ENCODE measurements around the gene IGFN1.

The IGFN1 gene

GRCh38 chr1:201184307-201185122, 6.1 kb upstream of the IGFN1 start:
- no peak for DNase-seq (ENCODE audit: low read depth in 3 of 3, low spot score in 1 of 3)

- no peak for DNase-seq (ENCODE audit: low read depth in 3 of 3, low spot score in 1 of 3)
Observed at GRCh38 chr1:201185123-201185453, 5.5 kb upstream of the IGFN1 start.

GRCh38 chr1:201185527-201186128, 5.0 kb upstream of the IGFN1 start:
- DNase-seq (ENCODE audit: low read depth in 3 of 3, low spot score in 1 of 3), result no peak

- DNase-seq (ENCODE audit: low read depth in 3 of 3, low spot score in 1 of 3), result no peak
Observed at GRCh38 chr1:201186192-201186591, 4.4 kb upstream of the IGFN1 start.

GRCh38 chr1:201189085-201189484, 1.5 kb upstream of the IGFN1 start:
- no peak for DNase-seq (ENCODE audit: low read depth in 3 of 3, low spot score in 1 of 3)

- DNase-seq (ENCODE audit: low read depth in 3 of 3, low spot score in 1 of 3), result no peak
Observed at GRCh38 chr1:201190005-201190404, 619 bp upstream of the IGFN1 start.

- no peak for DNase-seq (ENCODE audit: low read depth in 3 of 3, low spot score in 1 of 3)
Observed at GRCh38 chr1:201191653-201192260, 1.1 kb downstream of the IGFN1 start.

GRCh38 chr1:201192261-201192788, 1.7 kb downstream of the IGFN1 start:
- no peak for DNase-seq (ENCODE audit: low read depth in 3 of 3, low spot score in 1 of 3)

- DNase-seq (ENCODE audit: low read depth in 3 of 3, low spot score in 1 of 3), result no peak
Observed at GRCh38 chr1:201194046-201194445, 3.4 kb downstream of the IGFN1 start.

GRCh38 chr1:201198598-201198997, 8.0 kb downstream of the IGFN1 start:
- no peak for DNase-seq (ENCODE audit: low read depth in 3 of 3, low spot score in 1 of 3)

GRCh38 chr1:201205036-201205435, 14.4 kb downstream of the IGFN1 start:
- DNase-seq (ENCODE audit: low read depth in 3 of 3, low spot score in 1 of 3), result no peak

GRCh38 chr1:201206176-201206575, 15.6 kb downstream of the IGFN1 start:
- DNase-seq (ENCODE audit: low read depth in 3 of 3, low spot score in 1 of 3), result no peak

- DNase-seq (ENCODE audit: low read depth in 3 of 3, low spot score in 1 of 3), result no peak
Observed at GRCh38 chr1:201207046-201207445, 16.4 kb downstream of the IGFN1 start.

- DNase-seq (ENCODE audit: low read depth in 3 of 3, low spot score in 1 of 3), result no peak
Observed at GRCh38 chr1:201208236-201208635, 17.6 kb downstream of the IGFN1 start.

- no peak for DNase-seq (ENCODE audit: low read depth in 3 of 3, low spot score in 1 of 3)
Observed at GRCh38 chr1:201212056-201212455, 21.4 kb downstream of the IGFN1 start.

- no peak for DNase-seq (ENCODE audit: low read depth in 3 of 3, low spot score in 1 of 3)
Observed at GRCh38 chr1:201212461-201213055, 21.9 kb downstream of the IGFN1 start.

- DNase-seq (ENCODE audit: low read depth in 3 of 3, low spot score in 1 of 3), result no peak
Observed at GRCh38 chr1:201213106-201213770, 22.6 kb downstream of the IGFN1 start.

GRCh38 chr1:201213926-201214325, 23.3 kb downstream of the IGFN1 start:
- DNase-seq (ENCODE audit: low read depth in 3 of 3, low spot score in 1 of 3), result no peak

- DNase-seq (ENCODE audit: low read depth in 3 of 3, low spot score in 1 of 3), result no peak
Observed at GRCh38 chr1:201214461-201214860, 23.8 kb downstream of the IGFN1 start.

GRCh38 chr1:201214886-201215285, 24.3 kb downstream of the IGFN1 start:
- no peak for DNase-seq (ENCODE audit: low read depth in 3 of 3, low spot score in 1 of 3)
